Prostate gland (tissue), 2 donors: ENCODE measurements around the gene ADAMTSL1.

Experiments used
- CTCF ChIP-seq, 4 experiments: fragments of 200-600 bp in 2 of 4; fragments of 450-650 bp in 2 of 4; sonication (generic) in 2 of 4; IDR thresholded peaks; 1 replicate in 3 of 4; 2 replicates in 1 of 4; pipeline ENCODE4 v1.5.1; 2016 to 2019; ENCODE audit warnings: antibody characterized with exemption in 4 of 4, mild to moderate bottlenecking in 2 of 4, moderate library complexity in 2 of 4
- POLR2A ChIP-seq: fragments of 450-650 bp; IDR thresholded peaks from one replicate; pipeline ENCODE4 v1.6.1; 2016; ENCODE audit warnings: antibody characterized with exemption, mild to moderate bottlenecking
- POLR2AphosphoS5 ChIP-seq: sonication (generic); formaldehyde crosslinking; IDR thresholded peaks from one replicate; pipeline ENCODE4 v1.6.1; 2017; ENCODE audit warnings: antibody characterized with exemption

GRCh38 chr9:18594837-18595236, 120.9 kb downstream of the ADAMTSL1 start:
- no peak for TF ChIP-seq POLR2A
- no peak for TF ChIP-seq CTCF (IDR thresholded peaks at IDR 0.05)
- no peak for TF ChIP-seq POLR2AphosphoS5
